ENCODE measurements around the gene TMEM161A. TPM values are rescaled to one million over a fixed set of nuclear protein-coding genes. Genes with fewer than 3 reads are reported as not detected.

The TMEM161A gene
- total and polyA plus RNA-seq, 9 of the 15 experiments (the other 6 are each of a cell fraction or from before 2014, with no cell fraction given): 0.63 to 92.3 (median 38.9) TPM

- Histone ChIP-seq H3K4me3 (peak within 1 kb of the TSS; percentile 34), H3K9me3 (replicated peaks; ENCODE audit: control insufficient read depth, insufficient read depth, low read depth, low read length) (no peaks in the 10 kb centered on the region), H4K20me1 (replicated peaks; ENCODE audit: control insufficient read depth, insufficient read depth, low read length) (peaks cover 8% of the 10 kb centered on the region), H2AFZ (ENCODE audit: low read depth, low read length) (peak within 1 kb of the TSS; percentile 77), H3K27ac (ENCODE audit: extremely low read depth, low read depth, low read length) (peak within 1 kb of the TSS; percentile 40; the same call in 1 of the 3 replicates), H3K9ac (ENCODE audit: insufficient read depth in 1 of 2, low read depth in 2 of 2, low read length in 2 of 2) (peak within 1 kb of the TSS in 1 of 2 experiments; percentile 86; a peak in 2 of 4 replicates), H3K4me1 (replicated peaks in 1 of 2; ENCODE audit: control insufficient read depth in 2 of 2, insufficient read depth in 2 of 2, low read length in 2 of 2) (peaks cover 31 to 34% of the 10 kb centered on the region in 2 experiments; a peak in 4 of 5 replicates), H3K79me2 (ENCODE audit: control insufficient read depth, insufficient read depth, low read length) (no peaks in the 10 kb centered on the region), H3K27me3 (ENCODE audit: control insufficient read depth in 2 of 2, insufficient read depth in 2 of 2, low read length in 2 of 2) (no peaks in the 10 kb centered on the region), H3K36me3 (ENCODE audit: control insufficient read depth, insufficient read depth, low read length) (no peaks in the 10 kb centered on the region), H3K4me2 (ENCODE audit: insufficient read depth, low read length) (peak within 1 kb of the TSS; percentile 70), H3K9me1 (ENCODE audit: control insufficient read depth, insufficient read depth, low read length) (no peaks in the 10 kb centered on the region)
- DNase-seq (ENCODE audit: extremely low read depth in 1 of 4, low spot score in 3 of 4) (peak; percentile 94 to 98 (median 98)), FAIRE-seq (peak; percentile 73), ATAC-seq (peak; percentile 94)
- in situ Hi-C loops (cut with MboI) (no loop called here), intact Hi-C loops (cut with micrococcal nuclease) (loop anchor here (5.0 kb wide), 1 partner anchor 33 kb away; the partner anchor contains the start of gene TMEM161A)
- BruUV-seq (replicated peaks): no TSS peak
- CTCF ChIA-PET (ENCODE audit: low intra/inter-chr PET ratio): no interaction called here
- WGBS (ENCODE audit: insufficient coverage, low coverage, missing lambda C conversion rate): 10% methylated on average over 54 of the region's 56 CpGs
- POLR2A ChIA-PET: interaction anchor here (0.6 to 1.4 kb wide), 10 partner anchors 9 to 137 kb away, joined by 3 to 5 read pairs (median 3); partner anchors contain the start of gene NR2C2AP
- TF ChIP-seq, protein P1, sequence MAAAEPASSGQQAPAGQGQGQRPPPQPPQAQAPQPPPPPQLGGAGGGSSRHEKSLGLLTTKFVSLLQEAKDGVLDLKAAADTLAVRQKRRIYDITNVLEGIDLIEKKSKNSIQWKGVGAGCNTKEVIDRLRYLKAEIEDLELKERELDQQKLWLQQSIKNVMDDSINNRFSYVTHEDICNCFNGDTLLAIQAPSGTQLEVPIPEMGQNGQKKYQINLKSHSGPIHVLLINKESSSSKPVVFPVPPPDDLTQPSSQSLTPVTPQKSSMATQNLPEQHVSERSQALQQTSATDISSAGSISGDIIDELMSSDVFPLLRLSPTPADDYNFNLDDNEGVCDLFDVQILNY (CRISPR knock-in tag; IDR thresholded peaks at IDR 0.05): no peak
- TF ChIP-seq GMEB1 (CRISPR knock-in tag; IDR thresholded peaks at IDR 0.05) (no peak), ZNF274 (IDR thresholded peaks at IDR 0.05; ENCODE audit: borderline replicate concordance, low read depth, low read length) (no peak), USF1 (CRISPR knock-in tag; IDR thresholded peaks at IDR 0.05) (0 out of 2 replicates have a peak, but pooled peaks have one; percentile 7), SOX6 (IDR thresholded peaks at IDR 0.05) (no peak), ESRRA (IDR thresholded peaks at IDR 0.05; ENCODE audit: borderline replicate concordance, low read depth) (0 out of 2 replicates have a peak, but pooled peaks have one; percentile 22), CBFB (CRISPR knock-in tag; IDR thresholded peaks at IDR 0.05) (no peak), ZNF75A (CRISPR knock-in tag; IDR thresholded peaks at IDR 0.05) (no peak), NR2C2 (CRISPR knock-in tag; IDR thresholded peaks at IDR 0.05) (no peak), NR2C2 (tag; IDR thresholded peaks at IDR 0.05) (peak; percentile 67; the same call in 1 of the 2 replicates), MAZ (CRISPR knock-in tag; conservative IDR thresholded peaks at IDR 0.05 in 1 of 2, IDR thresholded peaks at IDR 0.05 in 1 of 2) (peak; percentile 24 to 50; a peak in 1 of 4 replicates), HNRNPLL (IDR thresholded peaks at IDR 0.05; ENCODE audit: low read depth, low read length, poor library complexity, severe bottlenecking) (no peak), ATF7 (IDR thresholded peaks at IDR 0.05) (peak; percentile 41; the same call in 1 of the 2 replicates), NR1H2 (CRISPR knock-in tag; IDR thresholded peaks at IDR 0.05) (no peak), CBFA2T3 (IDR thresholded peaks at IDR 0.05) (no peak)
- TF ChIP-seq, protein P2, sequence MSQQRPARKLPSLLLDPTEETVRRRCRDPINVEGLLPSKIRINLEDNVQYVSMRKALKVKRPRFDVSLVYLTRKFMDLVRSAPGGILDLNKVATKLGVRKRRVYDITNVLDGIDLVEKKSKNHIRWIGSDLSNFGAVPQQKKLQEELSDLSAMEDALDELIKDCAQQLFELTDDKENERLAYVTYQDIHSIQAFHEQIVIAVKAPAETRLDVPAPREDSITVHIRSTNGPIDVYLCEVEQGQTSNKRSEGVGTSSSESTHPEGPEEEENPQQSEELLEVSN (IDR thresholded peaks at IDR 0.05; ENCODE audit: borderline replicate concordance in 1 of 2, extremely low read depth in 1 of 2, insufficient read depth in 1 of 2, insufficient read length in 1 of 2, low read depth in 1 of 2, low read length in 1 of 2, poor library complexity in 1 of 2, severe bottlenecking in 1 of 2): peak in 1 of 2 experiments; percentile 42
These were observed 32.0 kb upstream of the TMEM161A start, which contains the start of gene MEF2B for GRCh38 chr19:19170053-19170872. MEF2B (minus strand) TSS chr19:19170263; CDS start chr19:19150735, 19,528 bp downstream.
